Tongue (tissue), 3 donors: ENCODE data around the gene HAO2. TPM values are rescaled to one million over a fixed set of nuclear protein-coding genes. Genes with fewer than 3 reads are reported as not detected.

Source experiments
- DNase-seq: peaks from one replicate; pipeline ENCODE4 v3.0.0-alpha.2; 2015
- small RNA-seq: library from RNA; depleted of rRNA; stranded (forward); fragments of <200 nt; gene quantifications from one replicate; pipeline ENCODE3, GENCODE V24; 2014; ENCODE audit warnings: low replicate concordance
- total RNA-seq: library from RNA; depleted of rRNA; stranded (reverse); fragments of >200 nt; gene quantifications from one replicate; pipeline ENCODE4 v1.2.3, GENCODE V29; 2014

HAO2 gene
- total RNA-seq, 1 donor from 2014 or later = 0.21 TPM

GRCh38 chr1:119438761-119439160, 70.2 kb downstream of the HAO2 start:
- DNase-seq = no peak

- no peak for DNase-seq
These were observed 72.2 kb downstream of the HAO2 start for GRCh38 chr1:119440721-119441307.

GRCh38 chr1:119442756-119443155, 74.2 kb downstream of the HAO2 start:
- no peak for DNase-seq

Small RNA genes lying within 50 kb of the gene (small RNA-seq; reads per million reads assigned to genes)
- not detected for gene RNU1-75P

Other genes with a start within 250 kb of the HAO2 start
- 28.0 TPM for gene WARS2, start 228.1 kb upstream of the HAO2 start, total RNA-seq
- not detected for gene HSD3B2, start 46.4 kb downstream of the HAO2 start, total RNA-seq
- not detected for gene HSD3B1, start 138.4 kb downstream of the HAO2 start, total RNA-seq